Measurements from ENCODE around the gene YIPF1.

The YIPF1 gene

GRCh38 chr1:53850082-53850673, 39.4 kb downstream of the YIPF1 start:
- in situ Hi-C loops (cut with MboI; ENCODE audit: low pct_unique_long_range_greater_than_20kb, low sequenced_read_pairs, unreplicated experiment) = loop anchor here (10.0 kb wide), 1 partner anchor 115 kb away; no protein-coding TSS in a partner anchor
- DNase-seq (ENCODE audit: low spot score) = no peak
- no peak for TF ChIP-seq CTCF (IDR thresholded peaks at IDR 0.05; ENCODE audit: extremely low read depth, insufficient read depth, missing control alignments)

- TF ChIP-seq CTCF (IDR thresholded peaks at IDR 0.05; ENCODE audit: extremely low read depth, insufficient read depth, missing control alignments) = no peak
- in situ Hi-C loops (cut with MboI; ENCODE audit: low pct_unique_long_range_greater_than_20kb, low sequenced_read_pairs, unreplicated experiment) = no loop called here
- no peak for DNase-seq (ENCODE audit: low spot score)
Observed at GRCh38 chr1:53847980-53848379, 41.6 kb downstream of the YIPF1 start.

- in situ Hi-C loops (cut with MboI; ENCODE audit: low pct_unique_long_range_greater_than_20kb, low sequenced_read_pairs, unreplicated experiment) = no loop called here
- no peak for TF ChIP-seq CTCF (IDR thresholded peaks at IDR 0.05; ENCODE audit: extremely low read depth, insufficient read depth, missing control alignments)
- no peak for DNase-seq (ENCODE audit: low spot score)
Observed at GRCh38 chr1:53842347-53842746, 47.2 kb downstream of the YIPF1 start.

- TF ChIP-seq CTCF (IDR thresholded peaks at IDR 0.05; ENCODE audit: extremely low read depth, insufficient read depth, missing control alignments) = no peak
- in situ Hi-C loops (cut with MboI; ENCODE audit: low pct_unique_long_range_greater_than_20kb, low sequenced_read_pairs, unreplicated experiment) = no loop called here
- DNase-seq (ENCODE audit: low spot score) = no peak
Observed at GRCh38 chr1:53838654-53838974, 51.0 kb downstream of the YIPF1 start.

- DNase-seq (ENCODE audit: low spot score) = peak; percentile 89
- in situ Hi-C loops (cut with MboI; ENCODE audit: low pct_unique_long_range_greater_than_20kb, low sequenced_read_pairs, unreplicated experiment) = no loop called here
- no peak for TF ChIP-seq CTCF (IDR thresholded peaks at IDR 0.05; ENCODE audit: extremely low read depth, insufficient read depth, missing control alignments)
Observed at GRCh38 chr1:53837924-53838653, 51.5 kb downstream of the YIPF1 start, which contains the start of gene NDC1. Gene NDC1 (minus strand): TSS chr1:53838296. CDS start chr1:53838261, 35 bp downstream.

GRCh38 chr1:53837646-53837923, 52.0 kb downstream of the YIPF1 start:
- TF ChIP-seq CTCF (IDR thresholded peaks at IDR 0.05; ENCODE audit: extremely low read depth, insufficient read depth, missing control alignments) = no peak
- in situ Hi-C loops (cut with MboI; ENCODE audit: low pct_unique_long_range_greater_than_20kb, low sequenced_read_pairs, unreplicated experiment) = no loop called here
- DNase-seq (ENCODE audit: low spot score) = peak; percentile 41

Measured in GM13977 (cell line).